Activated CD8-positive, alpha-beta memory T cell treated with anti-CD3 and anti-CD28 coated beads, Interleukin-2, amount 50 U/mL, for 1 hour (primary cell): ENCODE results near the gene CCDC134.

Source experiments
- DNase-seq: peaks from one replicate; pipeline ENCODE4 v3.0.0-alpha.2; 2020; ENCODE audit errors: extremely low read depth

CCDC134 gene

GRCh38 chr22:41800348-41801146, at the start of gene CCDC134:
TSS of gene CCDC134 (plus strand) at chr22:41800679. CDS start at chr22:41808891, 8,212 bp downstream.
- DNase-seq = peak; percentile 70

GRCh38 chr22:41752011-41752970, 48.2 kb upstream of the CCDC134 start:
- DNase-seq = no peak

- no peak for DNase-seq
Observed at GRCh38 chr22:41753984-41754383, 46.5 kb upstream of the CCDC134 start.

- no peak for DNase-seq
Observed at GRCh38 chr22:41757502-41757901, 43.0 kb upstream of the CCDC134 start.

GRCh38 chr22:41758231-41758630, 42.2 kb upstream of the CCDC134 start:
- no peak for DNase-seq

GRCh38 chr22:41762980-41763779, 37.3 kb upstream of the CCDC134 start:
- DNase-seq = no peak

- no peak for DNase-seq
Observed at GRCh38 chr22:41766476-41766875, 34.0 kb upstream of the CCDC134 start.

GRCh38 chr22:41768430-41768829, 32.0 kb upstream of the CCDC134 start:
- no peak for DNase-seq

GRCh38 chr22:41770715-41771468, 29.6 kb upstream of the CCDC134 start:
- DNase-seq = no peak

GRCh38 chr22:41772198-41772597, 28.3 kb upstream of the CCDC134 start:
- no peak for DNase-seq

- no peak for DNase-seq
Observed at GRCh38 chr22:41772645-41773044, 27.8 kb upstream of the CCDC134 start.

- DNase-seq = no peak
Observed at GRCh38 chr22:41775338-41775737, 25.1 kb upstream of the CCDC134 start.

GRCh38 chr22:41775976-41776375, 24.5 kb upstream of the CCDC134 start:
- DNase-seq = no peak

GRCh38 chr22:41776381-41776780, 24.1 kb upstream of the CCDC134 start:
- no peak for DNase-seq

- DNase-seq = no peak
Observed at GRCh38 chr22:41777749-41778425, 22.6 kb upstream of the CCDC134 start.

GRCh38 chr22:41779929-41780505, 20.5 kb upstream of the CCDC134 start:
- no peak for DNase-seq

GRCh38 chr22:41780746-41781505, 19.6 kb upstream of the CCDC134 start:
- DNase-seq = peak; percentile 88

- DNase-seq = no peak
Observed at GRCh38 chr22:41781507-41781906, 19.0 kb upstream of the CCDC134 start.

- no peak for DNase-seq
Observed at GRCh38 chr22:41782316-41782715, 18.2 kb upstream of the CCDC134 start.
